GM19395 (cell line): ENCODE data around the gene GRIK3.

Experiments
- ATAC-seq: cut with Tn5 transposase; IDR thresholded peaks from one replicate; pipeline ENCODE4 v1.9.1; 2021; ENCODE audit warnings: mild to moderate bottlenecking, moderate library complexity; ENCODE audit not compliant: unreplicated experiment

GRIK3 gene

DNA sequence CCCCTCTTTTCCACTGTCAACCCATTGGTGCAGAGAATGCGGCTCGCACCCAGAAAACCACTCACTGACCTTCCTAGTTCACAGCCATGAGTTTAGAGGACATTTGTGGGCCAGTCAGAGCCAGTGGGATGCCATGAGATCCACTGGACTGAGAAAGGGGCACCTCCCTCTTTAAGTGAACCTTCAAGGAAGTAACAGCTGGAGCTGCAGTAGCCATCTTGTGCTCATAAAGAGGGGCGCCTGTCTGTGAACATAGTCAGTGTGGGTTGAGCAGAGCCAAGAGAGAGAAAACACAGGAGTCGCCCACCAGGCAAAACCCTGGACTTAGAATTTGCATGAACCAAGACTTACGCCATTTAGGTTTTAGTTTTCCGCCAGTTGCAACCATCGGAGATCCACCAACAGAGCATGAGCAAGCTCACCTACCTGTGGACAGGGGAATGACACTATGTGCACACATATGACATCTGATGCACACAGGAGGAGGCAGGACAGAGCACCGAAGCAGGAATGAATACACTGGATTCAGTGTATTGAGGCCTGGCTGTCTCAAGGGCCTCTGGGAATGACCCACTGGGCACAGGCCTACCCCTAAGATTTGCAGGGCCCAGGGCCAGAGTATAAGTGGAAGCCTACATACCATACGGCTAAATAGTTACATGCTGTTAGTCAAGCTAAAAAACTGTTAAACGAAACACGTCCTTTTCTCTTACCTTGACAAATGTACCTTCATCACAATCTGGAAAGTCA is 151.6 kb downstream of the GRIK3 start:
- no peak for ATAC-seq

DNA sequence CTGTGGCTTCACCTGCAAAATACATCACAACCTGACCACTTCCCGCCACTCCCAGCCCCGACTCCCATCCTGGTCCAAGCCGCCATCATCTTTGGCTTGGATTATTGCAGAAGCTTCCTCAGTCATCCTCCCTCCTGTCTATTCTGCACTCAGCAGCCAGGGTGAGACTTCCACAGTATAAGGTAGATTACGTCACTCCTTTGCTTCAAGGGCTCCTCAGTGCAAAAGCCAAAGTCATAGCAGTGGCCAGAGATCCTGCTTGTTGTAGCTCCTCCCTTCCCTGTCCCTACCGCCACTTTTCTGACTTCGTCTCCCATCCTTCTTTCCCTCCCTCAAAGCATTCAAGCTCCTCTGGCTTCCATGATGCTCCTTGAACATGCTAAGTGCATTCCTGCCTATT is 152.8 kb downstream of the GRIK3 start:
- no peak for ATAC-seq

DNA sequence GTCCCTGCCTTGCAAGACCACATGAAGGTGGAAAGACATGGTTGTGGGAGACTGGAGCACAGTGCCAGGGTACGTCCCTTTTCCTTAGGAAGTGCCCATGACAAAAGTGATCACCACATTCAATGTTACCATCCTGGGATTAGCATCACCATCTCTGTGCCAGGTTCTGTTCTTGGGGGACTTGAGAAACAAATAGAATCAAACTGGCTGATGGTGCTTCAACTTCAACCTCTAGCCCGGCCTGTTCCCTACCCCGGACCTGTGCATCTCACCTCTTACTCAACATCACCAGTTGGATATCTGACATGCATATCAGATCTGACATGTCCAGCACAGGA is 153.3 kb downstream of the GRIK3 start:
- ATAC-seq, result no peak

DNA sequence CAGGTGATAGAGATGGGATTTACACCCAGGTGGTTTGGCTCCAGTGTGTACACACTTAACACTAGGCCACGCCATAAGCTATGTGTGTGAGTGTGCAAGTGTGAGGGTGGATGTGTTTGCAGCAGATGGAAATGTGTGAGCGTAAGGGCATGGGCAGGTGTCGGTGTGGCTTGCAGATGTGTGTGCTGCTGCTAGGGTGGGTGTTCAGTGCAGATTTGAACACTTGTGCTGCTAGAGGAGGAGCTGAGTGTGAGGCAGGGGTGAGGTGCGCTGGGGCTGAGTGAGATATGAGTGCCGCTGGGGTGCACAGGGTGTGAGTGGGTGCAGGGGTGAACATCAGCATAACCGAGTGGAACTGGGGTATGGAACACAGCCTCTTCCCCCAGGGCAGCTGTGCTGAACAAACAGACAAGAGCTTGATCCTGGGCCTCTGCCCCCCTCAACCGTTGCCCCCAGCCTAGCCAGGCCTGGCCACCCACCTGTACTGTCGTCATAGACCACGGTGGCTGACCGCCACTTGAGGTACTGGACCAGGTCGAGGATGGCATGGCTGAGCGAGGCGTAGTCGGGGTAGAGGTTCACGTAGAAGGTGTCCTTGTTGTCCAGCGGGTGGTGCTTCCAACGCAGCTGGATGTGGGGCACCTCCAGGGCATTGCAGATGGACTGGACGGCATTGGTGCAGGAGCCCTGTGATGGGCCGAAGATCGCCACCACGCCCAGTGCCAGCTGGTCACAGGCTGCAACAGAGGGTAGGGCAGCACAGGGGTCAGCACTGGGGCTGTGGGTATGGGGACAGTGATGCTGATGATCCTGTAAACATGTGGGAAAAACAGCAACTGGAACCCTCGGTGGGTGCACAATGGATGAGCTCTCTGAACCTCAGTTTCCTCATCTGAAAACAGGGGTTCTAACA is 153.9 kb downstream of the GRIK3 start:
- ATAC-seq, result no peak

DNA sequence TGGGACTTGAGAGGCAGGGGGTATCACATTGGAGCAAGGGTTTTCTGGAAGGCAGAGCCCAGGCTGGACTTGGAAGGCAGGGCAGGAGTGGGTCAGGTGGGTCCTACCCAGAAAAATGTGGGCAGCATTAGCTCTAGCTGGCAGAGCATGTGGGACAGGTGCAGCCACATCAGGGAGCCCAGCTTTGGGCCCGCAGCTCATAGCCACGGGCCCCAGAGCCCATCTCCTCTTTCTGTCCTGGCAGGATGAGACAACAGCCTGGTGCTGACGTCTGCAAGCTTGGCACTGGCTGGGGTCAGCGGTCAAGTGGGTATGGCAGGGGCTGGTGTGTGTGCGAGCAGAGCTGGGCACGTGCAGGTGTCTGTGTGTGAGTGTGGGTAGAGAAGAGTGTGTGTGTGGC is 154.7 kb downstream of the GRIK3 start:
- no peak for ATAC-seq

DNA sequence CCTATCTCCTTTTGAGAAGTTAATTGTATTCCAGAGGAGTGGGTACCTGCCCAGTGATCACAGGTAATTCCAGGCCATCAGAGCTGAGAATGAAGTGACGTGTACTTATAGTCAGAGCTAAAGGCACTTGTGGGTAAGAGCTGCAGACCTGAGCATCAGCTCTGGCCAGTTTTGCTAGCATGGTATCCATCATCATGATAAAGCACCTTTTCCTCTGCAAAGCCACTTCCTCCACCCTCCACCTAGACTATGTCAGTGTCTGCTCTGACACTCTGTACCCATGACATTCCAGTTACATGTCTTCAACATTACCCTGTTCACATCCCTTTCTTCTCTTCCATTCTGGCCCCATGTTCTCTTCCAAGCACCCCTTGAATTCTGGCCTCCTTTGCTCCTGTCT is 157.3 kb downstream of the GRIK3 start:
- no peak for ATAC-seq

DNA sequence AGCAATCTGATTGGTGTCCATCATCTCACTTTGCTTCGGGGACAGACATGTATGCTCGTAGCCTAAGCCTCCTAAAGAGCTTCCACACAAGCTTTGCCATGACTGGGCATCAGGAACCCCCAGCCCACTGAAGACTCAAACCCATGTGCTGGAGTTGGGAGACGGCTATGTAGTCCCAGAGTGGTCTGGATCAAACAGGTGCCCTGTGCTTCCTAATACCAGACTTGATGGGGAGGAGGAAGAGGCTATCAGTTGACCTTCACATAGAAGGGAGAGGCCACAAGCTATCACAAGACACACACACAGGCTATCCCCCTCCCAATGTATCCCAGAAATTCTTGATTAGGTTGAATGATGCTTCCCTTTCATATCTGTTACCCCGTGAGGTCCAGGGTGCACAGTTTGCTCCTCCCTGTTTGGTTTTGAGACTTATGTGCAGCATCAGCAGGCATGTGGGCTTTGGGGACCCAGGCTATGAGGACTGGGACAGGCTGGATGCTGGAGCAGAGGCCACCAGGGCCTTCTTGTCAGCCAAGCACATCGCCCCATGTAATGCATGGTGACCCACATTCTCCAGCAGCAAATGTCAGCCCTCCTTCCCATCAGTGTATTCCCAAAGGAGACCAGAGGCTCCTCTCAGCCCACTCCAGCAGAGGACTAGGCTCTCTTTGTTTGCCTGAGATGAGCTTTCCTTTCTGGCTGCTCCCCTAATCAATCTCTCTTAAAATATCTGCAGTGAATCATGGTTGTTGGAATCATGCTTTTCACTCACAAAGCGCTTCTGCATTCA is 159.8 kb downstream of the GRIK3 start:
- ATAC-seq, result no peak

DNA sequence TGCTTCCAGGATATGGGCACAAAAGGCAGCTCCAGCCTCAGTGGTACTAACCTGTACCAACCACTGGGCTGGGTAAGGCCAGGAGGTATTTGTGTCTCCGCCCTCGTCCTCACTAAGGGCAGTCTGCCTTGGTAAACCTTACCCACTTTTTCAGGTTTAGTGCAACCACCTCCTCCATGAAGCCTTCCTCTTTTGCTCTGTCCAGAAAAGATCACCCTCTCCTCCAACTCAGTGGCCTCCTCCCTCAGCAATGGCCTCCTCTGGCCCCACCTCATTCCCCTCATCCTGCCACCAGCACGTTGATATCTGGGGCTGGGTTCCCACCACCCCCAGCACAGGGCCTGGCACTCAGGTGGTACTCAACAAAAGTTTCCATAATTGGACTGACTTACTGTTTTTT is 161.5 kb downstream of the GRIK3 start:
- ATAC-seq, result no peak

DNA sequence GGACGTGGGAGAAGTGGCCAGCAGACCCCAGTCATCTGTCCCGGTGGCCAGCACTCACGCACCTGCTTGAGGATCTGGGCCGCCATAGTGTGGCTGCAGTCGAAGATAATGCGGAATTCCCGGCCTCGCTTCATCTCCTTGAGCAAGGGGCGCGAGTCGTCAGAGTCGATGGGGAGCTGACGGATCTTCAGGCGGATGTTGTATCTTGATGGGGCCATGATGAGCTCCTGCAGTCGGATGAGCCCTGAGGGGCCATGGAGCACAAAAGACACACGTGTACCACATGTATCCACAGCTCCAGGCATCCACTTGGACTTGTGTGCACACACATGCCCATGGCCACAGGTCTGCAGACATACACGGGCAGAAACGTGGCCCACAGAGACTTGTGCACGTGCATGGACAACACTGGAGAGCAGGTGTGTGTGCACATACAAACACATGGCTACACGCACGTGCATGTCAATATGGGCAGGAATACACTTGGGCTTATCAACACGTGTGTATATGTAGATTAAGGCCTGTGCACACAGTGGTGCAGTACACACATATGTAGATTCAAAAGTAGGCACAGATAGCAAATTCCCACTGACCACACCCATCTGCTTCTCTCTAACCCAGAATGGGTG is 162.1 kb downstream of the GRIK3 start:
- no peak for ATAC-seq

DNA sequence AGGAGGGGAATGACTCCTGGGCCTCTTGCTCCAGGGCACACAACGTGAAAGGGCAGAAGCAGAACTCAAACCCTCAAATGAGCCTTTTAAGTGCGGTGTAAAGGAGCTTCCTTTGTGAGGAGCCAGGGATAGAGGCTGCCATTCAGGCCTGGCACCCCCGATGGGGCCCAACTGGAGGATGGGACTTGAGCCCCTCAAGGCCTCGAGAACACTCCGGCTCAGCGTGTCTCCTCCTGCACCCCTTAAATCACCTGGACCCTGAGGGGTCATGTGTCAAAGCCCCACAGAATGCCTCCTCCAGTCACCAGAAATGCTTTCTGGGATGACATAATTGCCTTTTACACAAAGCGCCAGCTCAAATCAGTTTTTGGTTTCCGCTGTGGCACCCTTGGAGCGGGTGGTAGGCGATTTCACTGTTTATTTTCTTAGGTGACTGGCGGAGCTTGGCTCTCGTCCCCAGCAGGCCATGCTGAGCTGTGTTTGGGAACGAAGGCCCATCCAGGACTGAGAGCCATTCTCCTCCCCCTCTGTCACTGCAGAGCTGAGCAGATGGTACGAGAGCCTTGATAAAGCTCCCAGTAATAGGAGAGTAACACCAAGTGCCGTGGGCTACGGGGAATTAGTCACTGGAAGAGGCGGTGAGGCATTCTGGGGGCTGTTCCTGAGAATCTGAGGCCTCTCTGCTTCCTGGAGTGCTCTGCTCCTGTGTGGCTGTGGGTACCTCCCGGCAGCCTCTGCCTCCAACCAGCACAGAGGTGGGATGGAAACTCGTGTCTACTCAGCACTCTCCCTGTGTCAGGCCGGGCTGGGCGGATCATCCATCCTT is 163.0 kb downstream of the GRIK3 start:
- ATAC-seq, result no peak

DNA sequence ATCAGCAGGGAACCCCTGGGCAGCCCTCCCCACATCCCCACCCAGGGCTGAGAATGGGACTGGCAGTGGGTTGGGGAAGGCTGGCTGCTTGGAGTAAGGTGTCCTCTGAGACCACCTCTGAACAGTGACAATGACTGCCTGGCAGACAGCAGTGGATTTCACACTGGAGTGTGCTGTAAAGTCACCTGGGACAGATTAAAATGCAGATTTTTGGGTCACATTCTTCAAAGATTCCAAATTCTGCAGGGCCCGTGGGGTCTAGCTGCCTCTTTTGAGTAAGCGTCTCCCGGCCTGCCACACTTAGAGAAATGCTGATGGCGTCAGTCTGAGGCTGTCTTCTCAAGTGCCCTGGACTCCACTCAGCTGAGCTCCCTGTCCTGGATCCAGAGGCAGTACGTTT is 164.5 kb downstream of the GRIK3 start:
- no peak for ATAC-seq

DNA sequence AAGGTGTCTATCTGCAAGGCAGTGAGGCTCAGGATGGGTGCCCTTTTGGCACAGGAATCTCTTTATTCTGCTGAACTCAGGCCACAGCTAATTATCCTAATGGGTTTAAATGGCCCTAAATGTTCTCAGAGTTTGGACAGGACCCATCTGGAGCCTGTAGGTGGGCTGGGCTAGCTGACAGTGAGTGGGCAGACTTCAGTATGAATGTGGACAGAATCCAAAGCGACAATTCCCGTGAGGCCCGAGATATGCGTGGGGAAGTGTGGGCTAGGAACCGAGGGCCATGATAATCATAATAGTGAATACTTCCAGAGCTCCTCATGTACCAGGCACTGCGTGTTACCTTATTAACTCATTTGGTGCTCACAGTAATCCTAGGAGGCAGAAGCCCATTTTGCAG is 165.3 kb downstream of the GRIK3 start:
- ATAC-seq, result no peak

DNA sequence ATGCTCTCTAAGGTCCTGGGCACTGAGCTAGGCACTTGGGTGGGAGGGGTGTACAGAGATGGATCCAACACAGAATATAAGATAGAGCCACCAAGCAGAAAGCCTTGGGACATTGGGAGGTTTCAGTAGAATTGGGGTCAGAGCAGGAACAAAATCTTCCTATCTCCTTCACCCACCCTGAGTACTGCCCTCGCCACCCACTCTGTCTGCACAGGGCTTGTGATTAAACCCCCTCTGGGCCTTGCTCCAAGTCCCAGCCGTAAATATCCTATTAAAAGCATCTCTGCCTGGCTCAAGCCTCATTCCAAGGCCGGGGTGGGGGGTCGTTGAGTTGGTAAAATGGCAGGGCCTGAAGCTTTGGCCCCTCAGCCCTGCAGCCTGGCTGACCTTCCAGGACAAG is 166.7 kb downstream of the GRIK3 start:
- ATAC-seq, result no peak

DNA sequence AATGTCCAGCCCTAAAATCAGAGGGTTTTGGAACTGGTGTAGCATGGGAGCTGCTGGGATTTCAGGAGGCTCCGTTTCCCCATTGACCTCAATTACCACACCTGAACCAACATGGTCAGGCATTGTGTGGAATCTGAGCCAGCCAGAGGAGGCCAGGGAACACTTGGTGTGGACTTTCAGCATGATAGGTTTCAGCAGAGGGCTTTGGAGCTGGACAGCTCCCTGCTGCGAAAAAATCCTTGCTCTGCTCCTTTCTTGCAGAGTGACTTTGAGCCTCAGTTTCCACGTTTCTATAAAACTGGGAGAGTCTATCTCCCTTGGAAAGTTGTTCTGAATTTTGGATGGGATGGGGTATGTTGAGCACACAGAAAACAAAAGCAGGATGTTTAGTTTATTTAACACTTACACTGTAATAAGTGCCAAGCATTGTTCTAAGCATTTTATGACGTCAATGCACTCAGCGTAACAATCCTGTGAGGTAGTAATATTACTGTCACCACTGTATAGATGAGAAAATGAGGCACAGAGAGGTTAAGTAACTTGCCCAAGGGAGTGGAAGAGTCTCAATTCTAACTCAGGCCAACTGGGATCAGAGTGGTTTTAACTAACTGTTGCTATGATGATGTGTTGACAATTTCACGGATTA is 168.0 kb downstream of the GRIK3 start:
- no peak for ATAC-seq

DNA sequence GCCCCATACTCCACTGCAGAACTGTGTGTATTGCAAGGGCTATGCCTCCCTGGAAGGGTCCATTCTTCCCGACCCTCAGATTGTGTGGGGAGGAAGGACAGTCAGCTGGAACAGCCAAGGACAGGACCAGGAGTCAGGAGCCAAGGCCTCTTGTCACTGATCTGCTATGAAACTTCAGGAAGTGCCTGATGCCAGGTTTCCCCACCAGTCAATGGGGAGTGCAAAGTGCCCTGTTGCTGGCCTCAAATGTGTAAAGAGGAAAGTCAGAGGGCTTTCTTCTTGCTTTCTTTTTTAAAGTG is 168.8 kb downstream of the GRIK3 start:
- ATAC-seq, result no peak

DNA sequence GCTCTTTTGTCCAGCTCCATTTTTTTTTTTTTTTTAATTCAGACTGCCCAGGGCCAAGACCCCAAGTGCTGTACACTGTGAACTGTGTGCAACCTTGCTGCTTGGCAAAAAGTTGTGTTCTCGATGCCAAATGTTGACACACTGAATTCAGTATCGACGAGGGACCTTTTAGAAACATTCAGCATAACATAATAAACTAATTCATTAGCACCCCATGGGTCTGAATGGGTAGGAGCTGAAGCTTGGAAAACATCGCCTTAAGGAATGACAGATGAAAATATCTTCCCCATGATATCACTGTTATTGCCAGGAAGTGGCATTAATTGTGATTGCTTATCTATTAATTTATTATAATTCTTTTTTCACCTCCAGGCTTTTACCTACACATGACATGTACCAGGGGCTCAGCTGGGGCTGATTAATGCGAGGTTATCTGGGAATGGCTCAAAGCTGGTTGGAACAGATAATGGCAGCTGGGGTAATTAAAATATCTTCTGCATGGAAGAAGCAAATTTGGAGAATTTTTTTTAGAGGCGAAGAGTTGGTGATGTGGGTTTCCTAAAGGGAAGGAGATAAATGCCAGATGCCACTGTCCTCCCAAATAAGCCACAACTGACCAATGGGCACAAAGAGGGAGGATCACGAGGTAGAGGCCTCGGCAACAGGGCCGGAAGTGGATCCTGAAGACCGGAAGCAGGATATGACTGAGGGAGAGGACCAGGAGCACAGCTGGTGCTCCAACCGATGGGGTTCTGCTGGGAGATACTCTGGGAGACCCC is 169.3 kb downstream of the GRIK3 start:
- no peak for ATAC-seq

DNA sequence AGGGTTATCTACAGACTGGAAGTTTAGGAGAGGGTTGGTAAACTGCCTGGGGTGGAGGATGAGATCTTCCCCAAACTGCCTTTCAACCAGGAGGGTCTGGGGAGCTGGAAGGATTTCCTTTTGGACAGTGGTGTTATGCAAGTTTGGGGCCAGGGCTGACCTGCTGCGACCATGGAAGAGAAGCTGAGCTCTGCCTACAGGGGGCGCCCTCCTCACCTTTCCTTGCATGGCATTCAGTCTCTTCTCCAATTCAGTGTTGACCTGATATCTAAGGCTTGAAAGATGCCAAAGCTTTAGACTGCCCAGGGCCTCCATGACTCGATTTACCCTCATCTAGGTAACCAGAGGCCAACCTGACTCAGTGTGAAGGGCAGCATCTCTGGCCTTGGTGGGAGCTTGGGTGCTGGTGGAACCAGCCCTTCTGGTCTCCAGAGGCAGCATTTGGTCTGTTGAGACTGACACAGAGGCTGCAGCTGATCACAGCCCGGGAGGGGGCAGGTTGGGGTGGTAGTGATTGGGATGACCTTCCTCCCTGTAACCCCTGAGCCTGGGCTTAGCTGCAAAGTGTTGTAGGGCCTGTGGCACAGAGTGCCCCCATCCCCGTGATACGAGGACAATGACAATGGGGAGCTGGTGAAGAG is 170.0 kb downstream of the GRIK3 start:
- ATAC-seq, result no peak

DNA sequence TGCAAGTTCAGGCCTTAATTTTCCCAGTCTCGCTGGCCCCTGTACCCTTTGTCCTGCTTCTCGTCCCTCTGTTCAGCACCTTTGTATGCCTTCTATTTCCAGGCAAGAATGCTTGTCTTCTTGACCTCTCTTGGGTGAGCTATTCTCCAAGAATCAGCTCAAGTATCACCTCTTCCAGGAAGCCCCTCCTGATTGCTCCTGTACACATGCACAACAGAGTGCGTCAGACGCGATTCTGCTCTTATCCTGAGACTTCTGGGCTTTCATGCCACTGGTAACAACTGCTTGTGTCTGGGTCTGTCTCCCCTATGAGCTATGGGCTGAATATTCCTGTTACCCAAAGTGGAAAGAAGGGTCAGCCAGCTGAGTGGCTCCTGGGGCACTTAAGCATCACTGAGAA is 170.8 kb downstream of the GRIK3 start:
- ATAC-seq, result no peak

DNA sequence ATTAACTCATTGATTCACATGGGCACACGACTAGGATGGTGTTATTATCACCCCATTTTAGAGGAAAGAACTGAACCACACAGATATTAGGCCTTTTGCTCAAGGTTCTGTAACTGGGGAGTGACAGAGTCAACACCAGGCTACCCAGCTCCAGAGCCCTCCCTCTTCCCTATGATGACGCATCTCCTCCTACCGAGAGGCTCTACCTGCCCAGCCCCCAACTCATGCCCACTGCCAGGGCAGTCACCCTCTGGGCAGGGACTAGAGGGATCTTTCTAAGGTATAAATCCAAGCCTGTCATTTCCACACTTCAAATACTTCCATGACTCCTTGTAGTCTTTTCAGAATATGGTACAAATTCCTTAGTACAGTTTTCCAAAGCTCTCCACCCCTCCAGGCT is 171.3 kb downstream of the GRIK3 start:
- no peak for ATAC-seq
